GM04504 (cell line): ENCODE measurements around the gene NF1.
"Not testable (repeated sequence)": the region's sequence is repeated elsewhere in the genome, so short reads cannot be mapped to it uniquely, and the experiment has no call there.

ENCODE experiments used
- DNase-seq: peaks from one replicate; pipeline ENCODE4 v3.0.0-alpha.2; 2012; ENCODE audit warnings: low read depth

NF1 gene

DNA sequence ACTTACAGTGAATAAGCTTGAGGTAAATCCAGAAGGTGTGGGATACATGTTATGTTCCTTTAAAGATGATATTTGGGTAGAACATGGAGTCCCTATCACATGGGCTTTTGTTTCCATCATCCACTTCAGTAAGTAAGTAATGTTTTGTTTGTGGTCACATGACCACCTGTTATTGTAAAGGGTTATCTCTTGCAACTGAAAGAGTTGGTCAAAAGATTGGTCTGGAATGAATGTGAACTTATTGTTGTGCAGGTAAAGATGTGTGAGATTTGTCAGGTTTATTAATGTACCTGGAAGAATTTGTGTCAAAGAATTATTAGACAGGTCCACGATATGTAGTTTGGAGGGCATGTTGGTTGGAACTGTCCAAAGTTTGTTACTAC lies 200.7 kb downstream of the NF1 start:
- DNase-seq = no peak

DNA sequence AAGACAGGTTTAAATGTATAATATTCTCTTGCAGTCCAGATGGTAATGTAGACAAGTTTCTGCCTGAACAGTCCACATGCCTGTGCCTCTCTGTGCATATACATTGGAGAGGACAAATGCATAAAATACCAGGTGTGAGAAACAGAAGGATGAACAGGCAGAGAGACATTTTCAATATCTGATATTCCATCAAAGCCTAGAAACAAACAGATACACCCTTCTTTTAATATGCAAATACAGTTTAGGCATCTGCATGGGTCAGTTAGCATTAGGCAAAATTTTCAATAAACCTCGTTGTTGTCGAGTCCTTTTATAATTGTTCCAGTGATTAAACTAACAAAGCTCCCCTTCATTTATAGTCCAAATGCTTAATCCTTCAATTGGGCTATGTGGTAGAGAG lies 201.4 kb downstream of the NF1 start:
- DNase-seq = no peak

DNA sequence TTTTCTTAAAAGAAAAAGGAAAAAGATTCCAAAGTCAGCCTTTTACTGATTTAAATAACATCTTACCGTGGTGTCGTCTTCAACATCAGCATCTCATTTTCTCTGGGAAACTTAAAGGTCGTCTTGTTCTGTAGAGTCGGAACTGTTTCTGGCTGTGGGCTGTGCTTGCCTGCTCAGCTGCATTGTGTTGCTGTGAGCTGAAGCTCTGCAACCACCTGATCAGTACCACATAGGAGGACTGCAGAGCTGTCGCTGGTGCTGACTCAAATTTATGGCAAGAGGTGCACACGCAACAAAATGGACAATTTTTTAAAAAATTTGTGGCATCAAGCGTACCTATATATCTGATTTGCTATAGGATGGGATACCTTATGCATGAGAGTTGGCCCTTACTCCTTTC lies 202.3 kb downstream of the NF1 start, which contains the start of gene OMG:
TSS of gene OMG (minus strand) at position 150 of the 400 bp plus-strand sequence. CDS start 908 bp downstream, outside the sequence.
- no peak for DNase-seq

DNA sequence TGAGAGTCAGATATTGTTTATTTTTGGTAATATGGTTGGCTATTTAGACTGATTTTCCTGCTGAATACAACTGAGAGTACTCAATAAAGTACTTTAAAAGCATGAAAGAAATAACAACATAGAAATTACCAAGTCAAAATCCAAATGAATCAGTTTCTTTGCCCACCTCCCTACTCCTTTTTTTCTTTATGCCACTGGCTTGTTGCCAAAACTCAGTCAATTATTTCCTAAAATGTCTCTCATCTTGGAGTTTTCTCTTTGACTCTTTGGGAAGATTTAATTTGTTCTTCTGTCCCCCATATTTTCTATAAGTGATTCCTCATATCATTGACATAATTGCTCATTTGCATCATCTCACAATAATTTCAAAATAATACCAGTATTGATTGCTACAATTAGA lies 204.8 kb downstream of the NF1 start:
- DNase-seq = no peak

DNA sequence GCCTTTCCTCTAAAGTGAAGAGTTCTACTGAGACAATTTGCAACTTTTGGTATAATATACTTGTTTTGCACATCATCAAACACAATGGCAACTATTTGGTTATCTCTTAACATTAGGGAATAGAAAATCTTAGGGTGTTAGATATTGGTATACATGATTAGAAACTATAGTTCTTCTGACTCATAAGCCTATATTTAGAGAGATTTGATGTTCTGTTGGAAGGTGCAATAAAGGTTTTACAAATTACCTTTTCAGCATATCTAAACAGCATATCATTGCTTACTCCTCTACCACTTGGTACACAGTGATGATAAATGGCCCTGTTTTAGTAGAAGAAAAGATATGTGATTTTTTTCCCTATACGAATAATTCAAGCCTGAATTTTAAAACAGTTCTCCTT lies 212.9 kb downstream of the NF1 start:
- no peak for DNase-seq

DNA sequence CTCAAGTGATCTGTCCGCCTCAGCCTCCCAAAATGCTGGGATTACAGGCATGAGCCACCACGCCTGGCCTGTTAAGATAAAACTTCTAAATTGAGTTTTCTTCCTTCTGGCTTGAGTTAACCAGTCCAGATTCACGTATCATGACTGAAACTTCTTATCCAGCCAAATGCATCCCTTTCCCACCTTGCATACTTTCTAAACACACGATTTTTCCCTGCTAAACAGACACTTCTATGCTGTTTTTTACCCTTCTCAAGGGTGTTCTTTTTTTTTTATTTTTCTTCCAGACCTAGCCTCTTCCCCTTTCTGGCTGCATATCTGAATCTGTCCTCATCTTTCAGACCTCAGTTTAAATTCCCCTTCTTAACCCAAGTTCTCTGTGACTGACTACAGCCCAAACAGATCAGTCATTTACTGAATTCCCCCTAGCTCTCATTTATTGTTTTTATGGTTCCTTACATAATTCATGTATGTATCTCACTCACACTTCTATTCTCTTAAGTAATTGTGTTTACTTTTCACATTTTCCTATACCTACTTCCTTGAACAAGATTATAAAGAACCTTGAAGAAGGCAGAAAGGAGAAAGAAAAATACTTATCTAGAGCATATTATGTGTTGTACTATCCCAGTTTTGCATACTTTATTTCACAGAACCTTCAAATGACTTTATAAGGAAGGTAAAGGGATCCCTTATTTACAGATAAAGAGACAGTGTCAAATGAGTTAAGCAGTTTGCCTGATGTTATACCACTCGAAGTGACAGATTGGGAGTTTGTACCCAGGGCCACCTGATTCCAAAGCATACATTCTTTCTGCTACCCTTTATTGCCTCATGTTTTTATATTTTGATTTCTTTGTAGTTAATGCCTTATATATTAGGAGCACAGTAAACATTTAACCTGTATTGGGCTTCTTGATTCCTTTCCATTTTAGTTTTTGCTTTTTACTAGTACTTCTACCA lies 213.9 kb downstream of the NF1 start:
- no peak for DNase-seq

DNA sequence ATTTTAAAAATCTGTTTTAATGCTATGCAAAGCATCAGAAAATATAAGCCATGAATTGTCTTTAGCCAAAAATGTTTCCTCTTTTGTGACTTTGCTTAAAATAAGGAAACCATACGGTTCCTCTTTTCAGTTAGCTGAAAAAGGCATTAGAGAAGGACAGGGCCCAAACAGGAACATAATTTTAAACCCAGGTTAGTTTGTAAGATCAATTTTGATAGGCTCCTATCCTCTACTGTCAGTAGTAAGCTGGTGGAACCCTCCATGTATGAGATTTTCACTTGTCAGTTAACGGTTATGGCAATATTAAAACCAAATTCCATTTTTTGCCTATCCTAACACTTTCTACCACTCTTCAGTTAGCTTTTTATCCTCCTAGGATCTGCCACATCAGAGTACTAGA lies 214.8 kb downstream of the NF1 start:
- DNase-seq = no peak

DNA sequence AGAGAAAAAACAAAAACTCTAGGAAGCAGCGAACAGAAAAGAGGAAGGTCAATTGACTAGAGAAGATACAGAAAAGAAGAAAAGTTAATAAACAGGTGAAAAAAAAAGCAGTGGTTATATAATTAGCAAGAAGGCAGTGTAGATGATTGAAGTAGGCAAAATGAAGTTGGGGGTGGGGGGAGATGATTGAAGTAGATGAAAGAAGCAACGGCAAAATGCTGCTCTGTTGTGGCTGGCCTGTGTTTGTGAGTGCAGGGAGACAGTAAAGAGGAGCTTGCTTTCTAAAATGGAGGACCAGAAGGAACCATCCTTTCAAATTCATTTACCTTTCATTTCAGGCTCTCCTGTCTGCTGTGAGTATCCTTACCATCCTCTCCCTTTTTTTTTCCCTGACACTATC lies 215.5 kb downstream of the NF1 start:
- no peak for DNase-seq

DNA sequence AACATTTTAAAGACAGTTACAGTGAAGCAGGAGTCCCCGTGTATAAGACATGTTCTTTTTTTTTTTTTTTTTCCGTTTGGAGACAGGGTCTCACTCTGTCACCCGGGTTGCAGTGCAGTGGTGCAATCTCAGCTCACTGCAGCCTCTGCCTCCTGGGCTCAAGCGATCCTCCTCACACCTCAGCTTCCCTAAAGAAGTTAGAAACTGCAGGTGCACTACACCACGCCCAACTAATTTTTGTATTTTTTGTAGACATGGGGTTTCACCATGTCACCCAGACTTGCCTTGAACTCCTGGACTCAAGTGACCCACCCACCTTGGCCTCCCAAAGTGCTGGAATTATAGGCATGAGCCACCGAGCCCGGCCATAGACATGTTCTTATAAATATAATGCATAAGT lies 216.1 kb downstream of the NF1 start:
- DNase-seq = no peak

DNA sequence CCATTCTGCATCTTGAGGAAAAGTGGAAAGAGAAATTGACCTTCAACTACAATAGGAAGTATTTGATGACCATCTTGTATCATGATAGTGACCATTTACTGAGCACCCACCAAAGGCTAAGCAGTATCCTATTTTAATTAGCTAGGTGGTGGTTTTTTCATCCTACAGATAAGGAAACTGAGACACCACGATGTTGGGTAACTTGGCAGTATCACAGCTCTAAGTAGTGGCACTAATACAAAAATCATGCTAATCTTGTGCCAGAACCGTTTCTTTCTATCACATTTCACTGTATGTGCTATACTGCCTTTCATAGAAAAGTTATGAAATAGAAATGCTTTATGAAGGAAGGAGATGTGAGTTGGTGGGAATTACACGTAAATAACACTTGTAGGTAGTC lies 216.7 kb downstream of the NF1 start:
- DNase-seq = no peak

DNA sequence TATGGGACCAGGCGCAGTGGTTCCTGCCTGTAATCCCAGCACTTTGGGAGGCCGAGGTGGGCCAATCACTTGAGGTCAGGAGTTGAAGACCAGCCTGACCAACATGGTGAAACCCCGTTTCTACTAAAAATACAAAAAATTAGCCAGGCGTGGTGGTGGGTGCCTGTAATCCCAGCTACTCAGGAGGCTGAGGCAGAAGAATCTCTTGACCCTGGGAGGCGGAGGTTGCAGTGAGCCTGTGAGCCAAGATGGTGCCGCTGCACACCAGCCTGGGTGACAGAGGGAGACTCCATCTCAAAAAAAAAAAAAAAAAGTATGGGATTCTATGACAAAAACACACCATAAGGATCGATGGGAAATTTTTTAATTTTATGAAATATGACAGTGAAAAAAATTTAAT lies 217.4 kb downstream of the NF1 start:
- DNase-seq = not testable (repeated sequence)

DNA sequence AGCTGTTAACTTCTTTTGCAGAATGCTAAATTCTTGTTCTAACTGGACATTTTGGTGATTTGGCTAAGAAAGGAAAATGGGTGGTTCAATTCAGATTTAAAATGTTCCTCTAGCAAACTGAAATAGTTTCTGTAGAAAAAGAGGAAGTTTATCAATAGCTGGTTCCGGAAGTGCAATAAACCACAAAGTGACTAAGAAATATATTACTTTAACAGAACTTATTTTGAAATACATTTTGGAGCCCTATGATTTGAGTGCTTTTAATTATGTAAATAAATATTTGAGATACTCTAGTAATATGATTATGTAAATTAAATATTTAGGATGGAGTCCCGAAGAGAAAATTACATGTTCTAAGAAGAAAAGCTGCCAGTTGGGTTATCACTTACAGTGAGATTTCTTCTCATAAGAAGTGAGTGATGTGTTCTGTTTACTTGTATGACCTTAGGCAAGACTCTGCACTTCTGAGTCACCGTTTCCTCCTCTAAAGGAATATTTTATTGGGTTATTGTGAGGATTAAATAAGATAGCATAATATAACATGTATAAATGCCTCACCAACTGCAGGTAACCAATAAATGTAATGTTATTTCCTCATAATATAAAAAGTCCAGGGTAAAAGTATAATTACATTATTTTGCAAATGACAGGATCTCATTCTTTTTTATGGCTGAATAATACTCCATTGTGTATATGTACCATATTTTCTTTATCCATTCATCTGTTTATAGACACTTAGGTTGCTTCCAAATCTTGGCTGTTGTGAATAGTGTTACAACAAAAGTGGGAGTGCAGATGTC lies 219.4 kb downstream of the NF1 start, which contains the start of gene EVI2B:
TSS of gene EVI2B (minus strand) at position 73 of the 800 bp plus-strand sequence. CDS start 8,445 bp downstream, outside the sequence.
- DNase-seq = no peak

DNA sequence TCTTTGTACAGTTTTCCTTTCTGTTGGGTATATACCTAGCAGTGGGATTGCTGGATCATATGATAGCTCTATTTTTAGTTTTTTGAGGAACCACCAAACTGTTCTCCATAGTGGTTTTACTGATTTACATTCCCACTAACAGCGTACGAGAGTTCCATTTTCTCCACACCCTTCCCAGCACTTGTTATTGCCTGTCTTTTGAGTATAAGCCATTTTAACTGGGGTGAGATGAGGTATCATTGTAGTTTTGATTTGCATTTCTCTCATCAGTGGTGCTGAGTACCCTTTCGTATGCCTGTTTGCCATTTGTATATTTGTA lies 220.0 kb downstream of the NF1 start:
- no peak for DNase-seq

DNA sequence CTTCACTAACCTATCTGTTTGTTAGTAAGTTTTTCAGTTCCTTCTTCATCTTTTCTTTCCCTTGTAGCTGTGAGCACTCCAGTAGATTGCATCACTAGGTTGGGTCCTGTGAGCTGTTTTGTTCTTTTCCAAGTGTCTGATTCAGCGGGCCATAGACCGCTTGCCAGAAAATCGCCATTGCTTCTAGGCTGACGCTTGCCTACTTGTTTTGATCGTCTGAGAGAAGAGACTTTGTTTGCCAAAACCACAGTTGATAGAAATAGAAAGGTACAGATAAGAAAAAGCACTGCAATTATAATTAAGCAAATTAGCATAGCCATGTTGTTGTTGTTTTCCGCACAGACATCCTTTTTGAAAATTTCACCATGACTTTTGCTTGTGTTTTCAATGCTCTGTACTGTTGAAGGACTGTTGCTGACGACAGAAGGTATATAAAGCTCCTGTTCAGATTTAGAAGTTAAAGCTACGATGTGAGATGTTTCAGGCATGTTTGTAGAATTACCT lies 223.6 kb downstream of the NF1 start:
- DNase-seq = no peak

DNA sequence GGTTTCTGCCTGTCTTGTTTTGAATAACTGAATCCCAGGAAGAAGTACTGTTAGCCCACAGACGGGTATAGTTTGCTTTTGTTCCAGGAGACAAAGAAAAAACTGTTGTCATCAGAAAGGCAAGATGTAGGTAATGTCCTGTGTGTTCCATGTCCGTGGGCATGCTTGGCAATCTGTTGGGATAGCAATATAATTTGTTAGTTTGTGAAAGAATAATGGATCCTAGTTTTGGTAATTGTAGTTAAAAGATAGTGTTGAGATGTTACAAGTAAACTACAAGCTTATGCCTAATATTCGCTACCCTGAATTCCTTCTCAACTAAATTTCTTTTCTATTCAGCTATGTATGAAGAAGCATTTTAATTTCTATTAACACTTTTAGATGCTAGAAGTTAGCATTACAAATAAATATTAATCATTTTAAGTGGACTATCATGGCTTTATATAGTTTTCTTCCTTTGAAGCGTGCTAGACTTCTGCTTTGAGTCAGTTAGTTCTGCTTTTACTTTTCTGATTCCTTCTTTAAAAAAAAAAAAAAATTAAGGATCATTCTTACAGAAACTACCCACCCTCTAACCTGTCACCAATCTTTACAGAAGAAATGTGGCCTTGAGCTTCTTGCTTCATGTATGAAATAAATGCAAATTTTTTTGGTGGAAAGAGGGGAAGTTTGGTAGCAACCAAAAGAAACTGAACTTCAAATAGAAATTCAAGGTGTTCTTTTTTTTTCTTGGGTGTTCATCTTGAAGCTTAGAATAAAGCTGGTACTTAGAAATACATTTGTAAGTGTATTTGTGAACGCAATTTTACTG lies 224.3 kb downstream of the NF1 start:
- no peak for DNase-seq

DNA sequence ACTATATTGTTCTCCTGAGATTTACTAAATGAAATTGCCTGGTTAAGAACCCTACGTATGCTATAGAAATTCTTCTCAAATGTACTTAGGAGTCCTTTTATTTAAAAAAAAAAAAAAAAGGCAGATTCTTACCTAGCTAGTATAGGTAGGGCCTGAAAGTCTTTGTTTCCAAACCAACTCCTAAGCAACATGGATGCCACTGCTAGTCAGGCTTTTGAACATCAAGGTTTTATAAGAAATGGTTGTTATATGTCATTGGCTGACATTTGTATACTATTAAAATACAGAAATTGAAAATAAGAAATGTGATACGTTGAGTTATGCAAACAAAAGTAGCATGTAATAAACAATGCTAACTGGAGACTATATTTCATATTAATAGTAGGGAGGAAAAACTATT lies 225.5 kb downstream of the NF1 start:
- no peak for DNase-seq

DNA sequence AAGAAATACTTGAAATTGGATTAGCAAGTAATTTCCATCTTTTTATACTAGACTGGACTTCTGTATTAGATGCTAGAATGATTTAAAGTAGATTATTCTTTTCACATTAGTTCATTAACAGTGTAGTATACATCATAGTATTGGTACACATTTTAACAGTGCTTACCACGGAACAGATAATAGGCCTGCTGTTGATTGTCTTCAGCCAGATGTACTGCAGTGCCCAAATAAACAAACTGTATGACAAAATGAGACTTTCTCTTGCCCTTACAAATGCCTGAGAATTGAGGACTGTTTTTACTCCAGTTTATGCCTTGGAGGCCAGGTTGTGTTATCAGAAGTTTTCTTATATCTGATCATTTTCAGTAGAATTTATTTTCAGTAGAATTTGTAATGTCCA lies 226.0 kb downstream of the NF1 start:
- DNase-seq = no peak

DNA sequence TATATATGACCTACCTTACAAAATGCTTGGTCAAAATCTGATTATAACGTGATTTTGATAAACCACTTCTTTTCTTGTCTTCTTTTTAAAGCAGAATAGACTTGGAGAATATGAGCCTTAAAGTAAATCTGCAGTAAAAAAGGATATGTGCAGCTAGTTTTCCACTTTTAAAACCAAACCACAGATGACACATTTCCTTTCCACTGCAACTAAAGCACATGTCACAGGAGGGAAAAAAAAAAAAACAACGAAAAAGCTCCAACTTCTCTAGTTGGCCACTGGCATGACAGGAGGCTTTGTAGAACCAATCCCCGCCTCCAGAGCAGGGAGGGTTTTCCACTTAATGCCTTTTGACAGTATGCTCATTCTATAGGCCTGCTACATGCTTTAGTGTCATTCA lies 226.7 kb downstream of the NF1 start, which contains the start of gene EVI2A:
TSS of gene EVI2A (minus strand) at position 142 of the 400 bp plus-strand sequence. CDS start 2,609 bp downstream, outside the sequence.
- DNase-seq = peak; percentile 48

DNA sequence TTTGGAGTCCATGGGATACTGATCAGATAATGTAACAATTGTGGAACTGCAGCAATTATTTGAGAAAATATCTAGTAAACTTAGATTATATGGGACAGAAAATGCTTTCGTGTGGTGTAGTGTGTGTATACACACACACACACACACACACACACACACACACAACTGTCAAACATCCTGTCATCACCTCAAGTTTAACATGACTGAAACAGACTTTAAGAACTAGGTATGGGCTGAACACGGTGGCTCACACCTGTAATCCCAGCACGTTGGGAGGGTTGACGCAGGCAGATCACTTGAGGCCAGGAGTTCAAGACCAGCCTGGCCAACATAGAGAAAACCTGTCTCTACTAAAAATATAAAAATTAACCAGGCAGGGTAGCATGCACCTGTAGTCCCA lies 227.2 kb downstream of the NF1 start:
- DNase-seq = no peak

DNA sequence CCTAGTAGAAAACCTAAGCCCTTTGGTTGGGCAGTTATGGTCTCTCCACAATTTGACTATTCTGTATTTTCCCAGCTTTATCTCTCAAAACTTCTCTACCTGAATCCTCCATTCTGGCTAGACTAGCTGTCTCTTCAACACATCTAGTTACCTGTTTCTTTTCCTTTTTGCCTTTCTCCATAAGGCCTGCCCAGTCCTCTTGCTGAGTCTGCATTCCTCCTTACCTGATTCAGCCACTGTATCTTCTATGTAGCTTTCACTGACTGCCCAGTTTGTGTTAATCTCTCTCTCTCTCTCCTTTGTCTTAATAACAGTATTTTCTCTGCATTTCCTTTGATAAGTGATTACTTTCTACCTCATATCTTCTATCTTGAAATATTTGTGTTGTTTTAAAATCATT lies 228.8 kb downstream of the NF1 start:
- DNase-seq = no peak

DNA sequence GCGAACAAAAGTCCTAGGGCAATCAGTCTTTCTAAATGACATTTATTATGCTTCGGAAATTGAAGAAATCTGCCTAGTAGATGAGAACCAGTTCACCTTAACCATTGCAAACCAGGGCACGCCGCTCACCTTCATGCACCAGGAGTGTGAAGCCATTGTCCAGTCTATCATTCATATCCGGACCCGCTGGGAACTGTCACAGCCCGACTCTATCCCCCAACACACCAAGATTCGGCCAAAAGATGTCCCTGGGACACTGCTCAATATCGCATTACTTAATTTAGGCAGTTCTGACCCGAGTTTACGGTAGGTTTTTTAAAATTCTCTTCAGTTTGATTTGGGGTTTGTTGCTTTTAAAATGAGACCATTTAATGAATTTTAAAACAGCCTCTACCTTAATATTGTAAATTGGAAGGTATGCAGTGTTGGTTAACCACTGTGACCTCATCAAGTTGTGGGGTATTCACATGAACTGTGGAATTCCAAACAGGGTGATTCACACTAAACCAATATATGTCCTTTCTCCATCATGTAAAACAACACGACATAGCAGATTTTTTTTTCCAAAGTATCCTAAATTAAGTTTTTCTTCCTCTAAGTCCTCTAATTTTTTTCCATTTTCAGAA lies 232.9 kb downstream of the NF1 start:
- DNase-seq = peak; percentile 62

DNA sequence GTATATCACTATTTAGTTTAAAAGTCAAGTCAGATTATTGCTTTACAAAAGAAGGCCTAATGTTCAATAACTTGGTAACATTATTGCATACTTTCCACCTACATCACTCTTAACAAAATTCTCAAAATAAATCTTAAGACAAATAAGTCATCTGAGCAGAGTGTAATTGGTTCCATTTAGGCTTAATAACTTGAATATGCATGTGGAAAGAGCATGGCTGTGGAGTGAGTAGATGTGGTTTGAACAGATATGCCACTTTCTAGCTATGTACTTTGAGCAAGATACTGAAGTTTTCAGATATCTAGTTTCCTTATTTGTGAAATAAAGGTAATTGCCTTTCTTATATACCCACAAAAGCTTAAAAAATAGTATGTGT lies 233.4 kb downstream of the NF1 start:
- DNase-seq = peak; percentile 14
